ENCODE measurements around the gene DNAH6. TPM values are rescaled to one million over a fixed set of nuclear protein-coding genes. Genes with fewer than 3 reads are reported as not detected.

The DNAH6 gene, protein sequence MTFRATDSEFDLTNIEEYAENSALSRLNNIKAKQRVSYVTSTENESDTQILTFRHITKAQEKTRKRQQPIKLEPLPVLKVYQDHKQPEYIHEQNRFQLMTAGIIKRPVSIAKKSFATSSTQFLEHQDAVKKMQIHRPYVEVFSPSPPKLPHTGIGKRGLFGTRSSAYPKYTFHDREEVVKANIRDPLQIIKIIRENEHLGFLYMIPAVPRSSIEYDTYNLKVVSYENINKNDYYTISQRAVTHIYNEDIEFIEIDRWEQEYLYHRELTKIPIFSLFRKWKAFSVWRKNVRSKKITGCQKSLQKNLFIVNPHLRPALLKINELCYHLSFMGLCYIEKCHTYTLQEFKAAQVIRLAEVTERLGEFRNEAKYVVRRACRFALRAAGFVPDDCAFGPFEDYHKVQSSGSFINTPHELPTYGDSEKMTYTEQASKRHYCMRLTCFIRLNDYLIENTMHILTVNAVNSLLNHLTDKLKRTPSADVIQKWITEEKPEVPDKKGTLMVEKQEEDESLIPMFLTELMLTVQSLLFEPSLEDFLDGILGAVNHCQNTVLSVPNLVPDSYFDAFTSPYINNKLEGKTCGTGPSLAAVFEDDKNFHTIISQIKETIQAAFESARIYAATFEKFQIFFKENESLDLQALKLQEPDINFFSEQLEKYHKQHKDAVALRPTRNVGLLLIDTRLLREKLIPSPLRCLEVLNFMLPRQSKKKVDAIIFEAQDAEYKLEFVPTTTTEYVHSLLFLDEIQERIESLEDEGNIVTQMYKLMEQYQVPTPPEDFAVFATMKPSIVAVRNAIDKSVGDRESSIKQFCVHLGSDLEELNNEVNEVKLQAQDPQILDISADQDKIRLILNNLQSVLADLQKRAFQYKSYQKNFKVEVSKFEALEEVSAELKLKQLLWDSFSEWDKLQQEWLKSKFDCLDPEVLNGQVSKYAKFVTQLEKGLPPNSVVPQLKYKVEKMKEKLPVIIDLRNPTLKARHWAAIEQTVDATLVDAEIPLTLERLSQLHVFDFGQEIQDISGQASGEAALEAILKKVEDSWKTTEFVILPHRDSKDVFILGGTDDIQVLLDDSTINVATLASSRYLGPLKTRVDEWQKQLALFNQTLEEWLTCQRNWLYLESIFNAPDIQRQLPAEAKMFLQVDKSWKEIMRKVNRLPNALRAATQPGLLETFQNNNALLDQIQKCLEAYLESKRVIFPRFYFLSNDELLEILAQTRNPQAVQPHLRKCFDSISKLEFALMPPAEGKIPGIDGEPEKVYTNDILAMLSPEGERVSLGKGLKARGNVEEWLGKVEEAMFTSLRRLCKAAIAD (N-terminal part only)
- total RNA-seq, result 0.11 and 0.12 TPM in 2 replicates

GRCh38 chr2:84516234-84516986, at the start of gene DNAH6:
TSS of gene DNAH6 (plus strand) at chr2:84516498. CDS start at chr2:84517827, 1,329 bp downstream.

Other genes with a start within 250 kb of the DNAH6 start
- 44.2 and 55.4 TPM in 2 replicates for gene SUCLG1, start 57.2 kb upstream of the DNAH6 start, total RNA-seq

Measured in uterine smooth muscle cell (primary cell).